GM18907 (cell line): ENCODE data around the gene HELZ.
"Not testable (repeated sequence)": the region's sequence is repeated elsewhere in the genome, so short reads cannot be mapped to it uniquely, and the experiment has no call there.

Source experiments
- ATAC-seq: cut with Tn5 transposase; IDR thresholded peaks from one replicate; pipeline ENCODE4 v1.9.1; 2021; ENCODE audit warnings: mild to moderate bottlenecking, moderate library complexity; ENCODE audit not compliant: unreplicated experiment

HELZ gene

DNA sequence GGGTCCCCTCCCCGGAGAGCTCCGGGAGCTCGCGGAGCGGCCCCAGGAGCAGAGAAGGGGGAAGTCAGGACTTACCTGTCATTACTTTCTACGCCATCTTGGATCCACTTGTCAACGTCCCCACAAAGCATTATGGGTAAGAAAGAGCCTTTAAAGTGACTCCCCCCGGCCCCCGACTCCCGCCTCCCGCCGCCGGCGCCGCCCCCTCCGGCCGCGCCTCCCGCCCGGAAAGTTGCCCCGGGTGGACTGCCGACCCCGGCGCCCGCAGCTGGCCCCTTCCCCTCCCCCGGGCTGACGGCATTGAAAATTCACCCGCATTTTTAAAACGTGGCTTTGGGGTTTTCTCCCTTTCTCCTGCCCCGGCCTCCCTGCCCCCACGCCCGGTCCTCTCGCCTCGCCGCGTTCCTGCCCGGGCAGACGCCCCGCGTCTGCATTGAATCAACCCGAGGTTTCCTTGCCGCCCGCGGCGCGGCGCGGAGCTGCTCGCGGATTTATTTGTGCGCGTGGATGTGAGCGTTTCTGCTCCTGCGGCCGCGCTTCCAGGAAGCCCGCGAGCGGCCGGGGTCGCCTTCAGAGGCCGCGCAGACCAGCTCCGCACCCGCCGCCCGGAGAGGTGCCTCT, at the start of gene HELZ:
Gene HELZ (minus strand): TSS at position 124 of the 621 bp plus-strand sequence. CDS start 26,392 bp downstream, outside the sequence.
- peak; percentile 39 for ATAC-seq

DNA sequence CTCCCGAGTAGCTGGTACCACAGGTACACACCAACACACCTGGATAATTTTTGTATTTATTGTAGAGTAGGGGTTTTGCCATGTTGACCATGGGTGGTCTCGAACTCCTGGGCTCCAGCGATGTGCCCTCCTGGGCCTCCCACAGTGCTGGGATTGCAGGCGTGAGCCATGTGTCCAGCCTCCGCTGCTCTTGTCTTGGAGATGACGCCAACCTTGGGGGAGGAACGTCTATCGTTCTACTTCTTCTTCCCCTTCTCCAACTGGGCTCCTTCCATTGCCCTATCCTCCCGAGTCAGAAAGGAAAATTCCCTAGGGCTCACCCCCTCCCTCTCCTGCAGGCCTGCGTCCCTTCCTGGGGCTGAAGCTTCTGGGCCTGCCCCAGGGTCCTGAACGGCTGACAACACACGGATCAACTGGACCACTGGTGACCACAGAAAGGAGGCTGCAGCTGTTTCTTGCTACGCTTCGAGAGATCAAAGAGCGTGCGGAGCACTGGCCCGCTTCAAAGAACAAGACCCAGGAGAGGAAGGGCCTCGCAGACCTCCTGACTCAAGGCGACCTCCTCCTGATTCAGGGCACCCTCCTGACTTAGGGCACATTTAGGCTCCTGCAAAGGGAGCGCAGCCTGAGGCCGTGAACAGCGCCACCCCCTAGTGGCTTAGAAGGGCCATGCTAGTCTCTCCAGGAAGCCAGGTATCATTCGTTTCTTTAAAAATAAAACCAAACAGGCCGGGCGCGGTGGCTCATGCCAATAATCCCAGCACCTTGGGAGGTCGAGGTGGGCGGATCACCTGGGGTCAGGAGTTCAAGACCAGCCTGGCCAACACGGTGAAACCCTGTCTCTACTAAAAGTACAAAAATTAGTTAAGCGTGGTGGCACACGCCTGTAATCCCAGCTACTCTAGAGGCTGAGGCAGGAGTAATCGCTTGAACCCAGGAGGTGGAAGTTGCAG, 48.5 kb upstream of the HELZ start:
- ATAC-seq = peak; percentile 78

GRCh38 chr17:67290711-67291291, 45.8 kb upstream of the HELZ start:
- no peak for ATAC-seq

DNA sequence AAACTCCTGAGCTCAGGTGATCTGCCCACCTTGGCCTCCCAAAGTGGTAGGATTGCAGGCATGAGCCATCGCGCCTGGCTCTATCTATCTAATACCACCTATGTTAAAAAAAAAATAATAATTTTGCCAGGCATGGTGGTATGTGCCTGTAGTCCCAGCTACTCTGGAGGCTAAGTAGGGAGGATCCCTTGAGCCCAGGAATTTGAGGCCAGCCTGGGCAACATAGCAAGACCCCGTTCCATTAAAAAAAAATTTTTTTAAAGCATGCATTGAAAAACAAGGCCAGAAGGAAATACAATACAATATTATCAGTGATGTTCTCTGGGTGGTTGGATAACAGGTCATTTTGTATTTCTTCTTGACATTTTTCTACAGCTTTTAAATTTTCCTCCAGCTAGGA, 45.2 kb upstream of the HELZ start:
- no peak for ATAC-seq

DNA sequence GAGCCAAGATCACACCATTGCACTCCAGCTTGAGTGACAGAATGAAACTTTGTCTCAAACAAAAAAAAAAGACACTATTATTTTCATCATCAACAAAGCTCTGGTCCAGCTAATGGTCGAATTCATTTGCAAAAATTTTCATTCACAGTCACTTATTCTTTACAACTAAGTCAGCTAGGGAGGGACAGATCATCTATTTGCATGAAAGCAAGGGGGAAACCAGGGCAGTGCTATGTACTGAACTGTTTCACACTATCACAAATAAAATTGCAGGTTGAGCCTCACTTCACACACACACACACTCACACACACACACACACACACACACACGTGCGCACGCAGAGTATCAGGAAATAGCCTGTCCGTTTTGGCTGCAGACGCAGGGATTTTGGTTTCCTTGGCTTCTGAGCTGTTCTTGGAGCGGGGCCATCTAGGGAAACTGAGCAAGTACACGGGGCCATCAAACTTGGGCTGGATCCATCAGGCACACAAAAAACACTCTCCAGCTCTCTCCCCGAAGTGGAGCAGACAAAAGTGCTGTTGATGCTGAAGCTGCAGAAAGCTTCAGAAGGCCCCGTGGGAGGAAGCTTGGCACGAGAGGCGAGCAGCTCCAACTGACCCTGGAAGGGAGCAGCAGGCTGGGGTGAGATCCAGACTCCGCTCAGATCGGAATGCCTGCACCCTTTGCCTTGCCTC, 44.3 kb upstream of the HELZ start:
- no peak for ATAC-seq

GRCh38 chr17:67286826-67287225, 41.8 kb upstream of the HELZ start:
- not testable (repeated sequence) for ATAC-seq

GRCh38 chr17:67285360-67285759, 40.4 kb upstream of the HELZ start:
- no peak for ATAC-seq

DNA sequence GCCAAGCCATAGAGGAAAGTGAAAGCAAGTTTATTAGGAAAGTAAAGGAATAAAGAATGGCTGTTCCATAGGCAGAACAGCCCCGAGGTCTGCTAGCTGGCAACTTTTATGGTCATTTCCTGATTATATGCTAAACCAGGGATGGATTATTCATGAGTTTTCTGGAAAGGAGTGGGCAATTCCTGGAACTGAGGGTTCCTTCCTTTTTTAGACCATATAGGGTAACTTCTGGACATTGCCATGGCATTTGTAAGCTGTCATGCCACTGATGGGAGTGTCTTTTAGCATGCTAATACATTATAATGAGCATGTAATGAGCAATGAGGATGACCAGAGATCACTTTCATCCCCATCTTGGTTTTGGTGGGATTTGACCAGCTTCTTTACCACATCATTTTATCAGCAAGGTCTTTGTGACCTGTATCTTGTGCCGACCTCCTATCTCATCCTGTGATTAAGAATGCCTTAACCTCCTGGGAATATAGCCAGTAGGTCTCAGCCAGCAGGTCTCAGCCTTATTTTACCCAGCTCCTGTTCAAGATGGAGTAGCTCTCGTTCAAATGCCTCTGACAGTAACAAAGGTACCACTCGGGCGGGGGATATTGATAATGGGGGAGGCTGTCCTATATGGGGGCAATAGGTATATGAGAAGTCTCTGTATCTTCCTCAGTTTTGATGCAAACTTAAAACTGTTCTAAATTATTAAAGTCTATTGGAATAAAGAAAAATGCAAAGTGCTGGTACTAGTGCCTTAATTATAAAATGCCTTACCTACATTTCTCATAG, 38.9 kb upstream of the HELZ start:
- no peak for ATAC-seq

GRCh38 chr17:67281743-67282142, 36.7 kb upstream of the HELZ start:
- no peak for ATAC-seq

GRCh38 chr17:67281053-67281452, 36.1 kb upstream of the HELZ start:
- no peak for ATAC-seq

DNA sequence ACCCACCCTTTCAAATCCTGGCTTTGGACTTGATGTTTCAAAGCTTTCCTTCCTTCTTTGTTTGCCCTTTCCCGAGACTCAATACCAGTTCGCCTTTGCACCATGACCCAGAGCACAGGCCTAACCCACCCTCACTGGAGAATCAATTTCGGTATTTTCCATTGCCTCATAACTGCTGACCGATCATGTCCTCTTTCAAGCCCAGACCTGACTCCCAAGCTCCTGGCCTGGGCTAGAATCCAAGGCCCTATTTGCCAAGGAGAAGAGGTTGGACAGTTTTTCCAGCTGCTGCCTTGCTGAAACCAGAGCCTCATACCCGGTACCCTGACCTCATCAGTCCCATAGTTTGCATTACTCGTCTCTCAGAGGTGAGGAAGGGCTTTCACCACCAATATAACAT, 35.3 kb upstream of the HELZ start:
- no peak for ATAC-seq

DNA sequence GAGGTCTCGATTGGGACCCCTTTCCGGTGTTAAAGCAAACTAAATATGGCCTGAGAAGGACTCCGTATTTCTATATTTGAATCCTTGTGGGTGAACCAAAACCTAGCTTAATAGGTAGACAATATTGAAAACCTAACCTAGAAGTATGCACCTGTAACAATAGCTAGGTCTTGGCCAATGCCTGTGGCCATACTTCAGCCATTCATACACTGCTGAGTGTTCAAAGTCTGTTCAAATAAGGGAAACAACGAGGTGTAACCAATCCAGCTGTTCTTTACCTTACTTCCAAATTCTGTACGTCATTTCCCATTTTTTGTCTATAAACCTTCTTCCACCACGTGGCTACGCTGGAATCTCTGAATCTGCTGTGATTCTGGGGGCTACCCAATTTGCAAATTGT, 34.1 kb upstream of the HELZ start:
- no peak for ATAC-seq

DNA sequence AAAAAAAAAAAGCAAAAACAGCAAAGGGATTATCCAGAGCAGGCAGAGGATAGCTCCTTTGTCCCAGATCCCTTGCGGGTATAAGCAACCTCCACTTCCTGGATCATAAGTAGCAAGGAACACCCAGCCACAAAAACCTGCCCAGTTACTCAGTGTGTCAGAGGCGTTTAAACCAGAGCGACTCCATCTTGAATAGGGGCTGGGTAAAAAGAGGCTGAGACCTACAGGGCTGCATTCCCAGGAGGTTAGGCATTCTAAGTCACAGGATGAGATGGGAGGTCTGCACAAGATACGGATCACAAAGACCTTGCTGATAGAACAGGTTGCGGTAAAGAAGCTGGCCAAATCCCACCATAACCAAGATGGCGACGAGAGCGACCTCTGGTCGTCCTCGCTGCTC, 33.4 kb upstream of the HELZ start:
- ATAC-seq = no peak

DNA sequence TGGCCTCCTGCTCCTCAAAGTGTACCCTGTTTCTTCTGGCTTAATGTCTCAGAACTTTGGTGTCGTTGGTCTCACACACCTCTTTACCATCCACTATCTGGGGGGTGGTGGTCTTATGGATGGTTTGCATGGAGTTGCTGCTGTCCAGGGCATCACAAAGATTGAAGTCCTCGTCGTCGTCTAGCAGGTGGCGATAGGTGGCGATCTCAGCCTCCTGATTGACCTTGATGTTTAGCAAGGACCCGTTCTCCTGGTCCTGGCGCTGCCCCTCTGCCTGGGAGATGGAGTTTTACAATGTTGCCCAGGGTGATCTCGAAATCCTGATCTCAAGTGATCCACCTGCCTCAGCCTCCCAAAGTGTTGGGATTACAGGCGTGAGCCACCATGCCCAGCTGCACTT, 31.1 kb upstream of the HELZ start:
- no peak for ATAC-seq

DNA sequence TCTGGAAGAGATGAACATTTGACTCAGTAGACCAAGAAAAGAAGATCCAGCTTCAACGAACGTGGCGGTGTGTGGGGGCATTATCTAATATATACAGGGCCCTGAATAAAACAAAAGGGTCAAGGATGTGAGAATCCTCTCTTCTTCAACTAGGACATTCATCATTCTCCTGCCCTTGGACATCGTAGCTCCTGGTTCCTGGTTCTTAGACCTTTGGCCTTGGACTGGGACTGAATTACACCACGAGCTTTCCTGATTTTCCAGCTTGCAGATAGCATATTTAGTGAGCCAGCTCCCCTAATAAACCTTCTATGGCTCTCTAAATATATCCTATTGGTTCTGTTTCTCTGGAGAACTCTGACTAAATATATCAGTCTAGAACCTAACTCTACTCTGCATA, 29.5 kb upstream of the HELZ start:
- no peak for ATAC-seq

GRCh38 chr17:67273900-67274299, 28.9 kb upstream of the HELZ start:
- ATAC-seq = no peak

DNA sequence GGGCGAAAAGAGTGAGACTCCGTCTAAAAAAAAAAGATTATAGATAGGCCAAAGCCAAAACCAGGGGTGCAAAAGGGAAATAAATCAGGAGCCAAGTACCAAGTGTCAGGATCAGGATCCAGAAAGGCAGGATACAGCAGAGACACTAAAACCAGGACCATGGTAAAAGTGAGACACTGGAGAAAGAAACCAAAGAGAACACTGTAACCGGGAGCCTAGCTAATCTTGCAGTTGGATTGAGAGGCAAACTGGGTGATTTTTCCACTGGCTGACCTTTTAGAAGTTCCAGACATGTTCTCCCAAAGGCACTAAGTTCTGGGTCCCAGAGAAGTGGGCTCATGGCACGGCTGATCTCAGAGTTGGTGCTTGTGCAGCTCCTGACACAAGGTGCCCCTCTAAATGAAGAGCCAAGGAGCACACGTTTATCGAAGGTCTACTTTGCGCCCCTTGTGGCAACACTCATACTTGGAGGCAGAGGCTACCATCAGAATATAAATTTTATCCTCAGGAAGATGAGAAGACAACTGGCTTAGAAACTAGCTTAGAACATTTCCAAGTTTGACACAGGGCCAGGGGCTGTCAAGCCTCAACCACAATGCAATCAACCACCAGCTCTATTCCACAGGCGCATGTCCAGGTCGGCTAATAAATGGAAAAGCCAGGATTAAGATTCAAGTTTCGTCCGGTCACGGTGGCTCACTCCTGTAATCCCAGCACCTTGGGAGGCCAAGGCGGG, 27.5 kb upstream of the HELZ start:
- no peak for ATAC-seq

DNA sequence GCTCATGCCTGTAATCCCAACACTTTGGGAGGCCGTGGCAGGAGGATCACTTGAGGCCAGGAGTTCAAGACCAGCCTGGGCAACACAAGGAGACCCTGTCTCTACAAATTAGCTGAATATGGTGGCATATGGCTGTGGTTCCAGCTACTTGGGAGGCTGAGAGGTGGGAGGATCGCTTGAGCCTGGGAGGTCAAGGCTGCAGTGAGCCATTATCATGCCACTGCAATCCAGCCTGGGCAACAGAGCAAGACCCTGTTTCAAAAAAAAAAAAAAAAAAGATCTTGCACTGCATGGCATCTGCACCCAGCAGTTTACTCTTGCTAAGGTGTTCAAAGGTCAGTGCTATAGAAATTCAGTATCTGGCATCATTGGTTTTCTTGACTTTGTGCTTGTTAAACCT, 26.2 kb upstream of the HELZ start:
- not testable (repeated sequence) for ATAC-seq

GRCh38 chr17:67270416-67270815, 25.4 kb upstream of the HELZ start:
- ATAC-seq = no peak

GRCh38 chr17:67266496-67266895, 21.5 kb upstream of the HELZ start:
- ATAC-seq = no peak
